ENCODE data around the gene ANTXRL.

Gene ANTXRL

GRCh38 chr10:46285300-46285699 is 1.5 kb upstream of the ANTXRL start:
- H3K9me3 ChIP-seq (ENCODE audit: insufficient read depth, low read length), result no peaks in the 10 kb centered on the region
- H3K36me3 ChIP-seq (replicated peaks; ENCODE audit: low read depth, low read length), result no peaks in the 10 kb centered on the region
- H3K4me2 ChIP-seq (ENCODE audit: low read length), result peak overlapping the region; percentile 88
- H3K79me2 ChIP-seq (ENCODE audit: low read length), result no peaks in the 10 kb centered on the region
- TF ChIP-seq EZH2phosphoT487 (IDR thresholded peaks at IDR 0.05; ENCODE audit: low read depth) (no peak), CTCF (IDR thresholded peaks at IDR 0.05; ENCODE audit: low read depth, low read length) (no peak)
- H3K27me3 ChIP-seq (ENCODE audit: low read depth, low read length), result peaks cover 5% of the 10 kb centered on the region
- peaks cover 5% of the 10 kb centered on the region; the same call in 1 of the 2 replicates for H3K4me1 ChIP-seq (ENCODE audit: low read length)
- H4K20me1 ChIP-seq (ENCODE audit: insufficient read depth, low read length), result no peaks in the 10 kb centered on the region
- 0 out of 2 replicates have a peak overlapping the region, but pooled peaks have one; percentile 85 for H2AFZ ChIP-seq (ENCODE audit: low read depth, low read length)
- H3K27ac ChIP-seq (ENCODE audit: low read length), result no peak overlapping the region
- H3K4me3 ChIP-seq (ENCODE audit: low read length), result peak overlapping the region; percentile 88
- peak overlapping the region; percentile 58 for H3K9ac ChIP-seq (ENCODE audit: low read length)

DNA sequence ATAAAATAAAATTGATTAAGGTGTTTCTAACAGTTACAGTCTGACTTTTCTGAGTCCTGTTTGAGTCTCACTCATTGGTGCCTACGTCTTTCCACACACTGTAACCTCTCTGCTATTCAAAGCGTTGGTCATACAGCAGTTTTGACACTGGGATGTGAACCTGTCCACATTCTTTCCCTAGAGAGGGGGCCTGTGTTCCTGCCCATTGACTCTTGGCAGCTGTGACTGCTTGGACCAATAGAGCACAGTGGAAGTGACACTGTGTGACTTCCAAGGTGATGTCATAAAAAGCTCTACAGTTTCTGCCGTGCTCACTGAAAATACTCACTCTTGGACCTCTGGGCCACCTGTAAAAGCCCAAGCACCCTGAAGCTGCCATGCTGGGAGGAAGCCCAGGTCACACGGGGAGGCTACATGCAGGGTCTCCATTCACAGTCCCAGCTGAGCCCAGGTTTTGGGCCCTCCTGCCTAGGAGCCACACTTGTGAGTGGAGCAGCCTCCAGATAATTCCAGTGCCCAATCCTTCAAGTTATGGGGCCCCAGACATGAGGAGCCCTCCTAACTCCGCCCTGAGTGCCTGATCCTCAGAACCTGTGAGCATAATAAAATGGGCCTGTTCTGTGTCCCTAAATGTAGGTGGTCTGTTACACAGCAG is 704 bp upstream of the ANTXRL start:
- H3K4me1 ChIP-seq (ENCODE audit: low read length), result peaks cover 5% of the 10 kb centered on the region; the same call in 1 of the 2 replicates
- H3K27ac ChIP-seq (ENCODE audit: low read length), result no peak overlapping the region
- no peak overlapping the region for H2AFZ ChIP-seq (ENCODE audit: low read depth, low read length)
- H3K9ac ChIP-seq (ENCODE audit: low read length), result no peak overlapping the region
- no peak overlapping the region for H3K4me3 ChIP-seq (ENCODE audit: low read length)
- H3K9me3 ChIP-seq (ENCODE audit: insufficient read depth, low read length), result no peaks in the 10 kb centered on the region
- no peaks in the 10 kb centered on the region for H4K20me1 ChIP-seq (ENCODE audit: insufficient read depth, low read length)
- H3K4me2 ChIP-seq (ENCODE audit: low read length), result no peak overlapping the region
- no peak for TF ChIP-seq CTCF (IDR thresholded peaks at IDR 0.05; ENCODE audit: low read depth, low read length)
- no peak for TF ChIP-seq EZH2phosphoT487 (IDR thresholded peaks at IDR 0.05; ENCODE audit: low read depth)
- H3K36me3 ChIP-seq (replicated peaks; ENCODE audit: low read depth, low read length), result no peaks in the 10 kb centered on the region
- H3K27me3 ChIP-seq (ENCODE audit: low read depth, low read length), result peaks cover 5% of the 10 kb centered on the region
- H3K79me2 ChIP-seq (ENCODE audit: low read length), result no peaks in the 10 kb centered on the region

GRCh38 chr10:46287846-46288477 is 1.2 kb downstream of the ANTXRL start:
- Histone ChIP-seq H4K20me1 (ENCODE audit: insufficient read depth, low read length) (no peaks in the 10 kb centered on the region), H3K79me2 (ENCODE audit: low read length) (no peaks in the 10 kb centered on the region), H3K4me3 (ENCODE audit: low read length) (no peak overlapping the region), H3K4me2 (ENCODE audit: low read length) (no peak overlapping the region), H3K27ac (ENCODE audit: low read length) (no peak overlapping the region), H3K9ac (ENCODE audit: low read length) (no peak overlapping the region), H3K36me3 (replicated peaks; ENCODE audit: low read depth, low read length) (no peaks in the 10 kb centered on the region), H3K27me3 (ENCODE audit: low read depth, low read length) (peaks cover 5% of the 10 kb centered on the region), H3K4me1 (ENCODE audit: low read length) (peaks cover 5% of the 10 kb centered on the region; the same call in 1 of the 2 replicates), H3K9me3 (ENCODE audit: insufficient read depth, low read length) (no peaks in the 10 kb centered on the region), H2AFZ (ENCODE audit: low read depth, low read length) (no peak overlapping the region)
- TF ChIP-seq CTCF (IDR thresholded peaks at IDR 0.05; ENCODE audit: low read depth, low read length), result no peak
- TF ChIP-seq EZH2phosphoT487 (IDR thresholded peaks at IDR 0.05; ENCODE audit: low read depth), result no peak

DNA sequence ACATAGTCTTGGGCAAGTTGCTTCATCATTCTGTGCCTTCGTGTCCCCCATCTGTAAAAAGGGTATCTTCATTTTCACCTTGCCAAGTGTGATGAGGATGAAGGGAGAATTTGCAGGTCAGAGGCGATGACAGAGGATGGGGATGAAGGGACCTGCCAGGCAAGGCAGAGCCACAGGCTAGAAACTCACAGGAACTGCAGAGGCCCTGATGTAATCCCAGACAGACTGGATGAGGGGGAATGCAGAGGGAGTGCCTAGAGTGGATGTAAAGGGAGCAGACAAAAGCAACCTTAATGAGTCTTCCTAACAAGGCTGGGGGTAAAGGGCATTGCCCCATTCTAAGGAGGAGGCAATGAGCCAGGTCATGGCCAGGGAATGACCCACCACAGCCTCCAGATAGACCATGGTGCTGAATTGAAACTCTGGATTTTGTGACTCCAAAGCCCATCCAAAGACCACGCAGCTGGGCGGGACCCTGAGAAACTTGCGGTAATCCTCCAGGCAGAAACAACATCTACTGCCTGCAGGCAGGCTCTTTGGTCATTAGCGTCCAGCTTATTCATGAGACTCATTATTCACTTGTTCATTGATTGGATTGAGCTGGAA is 1.9 kb downstream of the ANTXRL start:
- Histone ChIP-seq H3K9me3 (ENCODE audit: insufficient read depth, low read length) (no peaks in the 10 kb centered on the region), H3K27me3 (ENCODE audit: low read depth, low read length) (peaks cover under 1% of the 10 kb centered on the region; the same call in 1 of the 2 replicates), H3K4me3 (ENCODE audit: low read length) (no peak overlapping the region), H2AFZ (ENCODE audit: low read depth, low read length) (no peak overlapping the region), H3K9ac (ENCODE audit: low read length) (no peak overlapping the region), H4K20me1 (ENCODE audit: insufficient read depth, low read length) (no peaks in the 10 kb centered on the region), H3K27ac (ENCODE audit: low read length) (no peak overlapping the region), H3K36me3 (replicated peaks; ENCODE audit: low read depth, low read length) (no peaks in the 10 kb centered on the region), H3K4me1 (ENCODE audit: low read length) (peaks cover 5% of the 10 kb centered on the region; the same call in 1 of the 2 replicates), H3K4me2 (ENCODE audit: low read length) (no peak overlapping the region), H3K79me2 (ENCODE audit: low read length) (no peaks in the 10 kb centered on the region)
- TF ChIP-seq EZH2phosphoT487 (IDR thresholded peaks at IDR 0.05; ENCODE audit: low read depth) (no peak), CTCF (IDR thresholded peaks at IDR 0.05; ENCODE audit: low read depth, low read length) (no peak)
